ENCODE results near the gene SEMA3B. TPM values are rescaled to one million over a fixed set of nuclear protein-coding genes. Genes with fewer than 3 reads are reported as not detected.
"Not testable (repeated sequence)": the region's sequence is repeated elsewhere in the genome, so short reads cannot be mapped to it uniquely, and the experiment has no call there.

Gene SEMA3B
- total and polyA plus RNA-seq, 12 donors, result 6.0 to 496 (median 224) TPM

DNA sequence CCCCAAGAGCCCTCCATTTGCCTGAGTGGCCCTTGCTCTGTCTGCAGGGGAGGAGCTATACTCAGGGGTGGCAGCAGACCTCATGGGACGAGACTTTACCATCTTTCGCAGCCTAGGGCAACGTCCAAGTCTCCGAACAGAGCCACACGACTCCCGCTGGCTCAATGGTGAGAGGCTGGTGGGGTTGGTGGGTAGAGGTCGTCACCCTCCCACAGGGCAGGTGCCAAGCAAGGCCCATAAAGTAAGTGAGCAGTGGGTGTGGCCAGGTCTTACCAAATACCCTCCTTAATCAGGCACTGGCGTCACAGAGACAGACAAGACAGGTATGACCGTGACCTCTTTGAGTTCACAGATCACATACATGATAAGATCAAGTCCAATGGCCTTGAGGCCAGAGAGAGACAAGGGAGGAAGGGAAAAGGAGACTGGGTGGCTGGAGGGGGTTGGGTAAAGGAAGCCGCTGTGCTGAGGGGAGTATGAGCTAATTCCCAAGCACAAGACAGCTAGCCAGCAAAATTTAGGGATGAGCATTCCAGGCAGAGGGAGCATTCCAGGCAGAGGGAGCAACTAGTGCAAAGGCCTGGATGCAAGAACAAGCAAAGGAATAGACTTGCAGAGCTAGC is 2.5 kb downstream of the SEMA3B start:
- Histone ChIP-seq H3K27ac (peak overlapping the region; percentile 70 to 97 (median 89)), H3K27me3 (peaks cover 4% of the 10 kb centered on the region), H3K4me3 (peak overlapping the region in 1 of 4 donors; percentile 37), H3K36me3 (replicated peaks in 1 of 2) (peaks cover 0 to 25% of the 10 kb centered on the region in 2 donors), H3K4me1 (replicated peaks in 1 of 2) (peaks cover 45 to 52% of the 10 kb centered on the region in 2 donors), H3K9me3 (replicated peaks in 1 of 3) (no peaks in the 10 kb centered on the region)
- 36 to 55% (median 47%) methylated on average over 8 to 10 of the region's 10 CpGs for WGBS, 4 donors
- TF ChIP-seq, protein P1, sequence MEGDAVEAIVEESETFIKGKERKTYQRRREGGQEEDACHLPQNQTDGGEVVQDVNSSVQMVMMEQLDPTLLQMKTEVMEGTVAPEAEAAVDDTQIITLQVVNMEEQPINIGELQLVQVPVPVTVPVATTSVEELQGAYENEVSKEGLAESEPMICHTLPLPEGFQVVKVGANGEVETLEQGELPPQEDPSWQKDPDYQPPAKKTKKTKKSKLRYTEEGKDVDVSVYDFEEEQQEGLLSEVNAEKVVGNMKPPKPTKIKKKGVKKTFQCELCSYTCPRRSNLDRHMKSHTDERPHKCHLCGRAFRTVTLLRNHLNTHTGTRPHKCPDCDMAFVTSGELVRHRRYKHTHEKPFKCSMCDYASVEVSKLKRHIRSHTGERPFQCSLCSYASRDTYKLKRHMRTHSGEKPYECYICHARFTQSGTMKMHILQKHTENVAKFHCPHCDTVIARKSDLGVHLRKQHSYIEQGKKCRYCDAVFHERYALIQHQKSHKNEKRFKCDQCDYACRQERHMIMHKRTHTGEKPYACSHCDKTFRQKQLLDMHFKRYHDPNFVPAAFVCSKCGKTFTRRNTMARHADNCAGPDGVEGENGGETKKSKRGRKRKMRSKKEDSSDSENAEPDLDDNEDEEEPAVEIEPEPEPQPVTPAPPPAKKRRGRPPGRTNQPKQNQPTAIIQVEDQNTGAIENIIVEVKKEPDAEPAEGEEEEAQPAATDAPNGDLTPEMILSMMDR (IDR thresholded peaks at IDR 0.05), result no peak
- peak in 1 of 2 donors; percentile 11 for TF ChIP-seq POLR2A (IDR thresholded peaks at IDR 0.05)
- peak in 6 of 7 donors; percentile 69 to 95 (median 82) for DNase-seq
- intact Hi-C loops (cut with DNase I), result loop anchor here (5.0 to 10.0 kb wide), 4 partner anchors 39 to 147 kb away; partner anchors contain the start of gene HYAL2 (in 1 of the 2)

DNA sequence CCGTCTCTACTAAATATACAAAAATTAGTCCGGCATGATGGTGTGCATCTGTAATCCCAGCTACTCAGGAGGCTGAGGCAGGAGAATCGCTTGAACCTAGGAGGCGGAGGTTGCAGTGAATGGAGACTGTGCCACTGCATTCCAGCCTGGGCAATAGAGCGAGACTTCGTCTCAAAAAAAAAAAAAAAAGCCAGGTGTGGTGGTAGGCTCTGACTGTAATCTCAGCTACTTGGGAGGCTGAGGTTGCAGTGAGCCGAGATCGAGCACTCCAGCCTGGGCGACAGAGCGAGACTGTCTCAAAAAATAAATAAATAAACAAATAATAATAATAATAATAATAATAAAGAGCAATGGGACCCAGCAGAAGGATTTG is 3.6 kb downstream of the SEMA3B start:
- intact Hi-C loops (cut with DNase I), result loop anchor here (5.0 to 10.0 kb wide), 4 partner anchors 40 to 148 kb away; partner anchors contain the start of gene HYAL2 (in 1 of the 2)
- 61 to 65% (median 63%) methylated on average over 10 of the region's 10 CpGs for WGBS, 4 donors
- not testable (repeated sequence) for H3K9me3 ChIP-seq (replicated peaks in 1 of 3); DNase-seq; H3K27me3 ChIP-seq; H3K4me3 ChIP-seq
- H3K36me3 ChIP-seq (replicated peaks in 1 of 2), result peaks cover 0 to 30% of the 10 kb centered on the region in 2 donors
- peaks cover 45 to 48% of the 10 kb centered on the region in 2 donors for H3K4me1 ChIP-seq (replicated peaks in 1 of 2)
- H3K27ac ChIP-seq, result peak overlapping the region in 3 of 5 donors; percentile 19 to 39 (median 32)

DNA sequence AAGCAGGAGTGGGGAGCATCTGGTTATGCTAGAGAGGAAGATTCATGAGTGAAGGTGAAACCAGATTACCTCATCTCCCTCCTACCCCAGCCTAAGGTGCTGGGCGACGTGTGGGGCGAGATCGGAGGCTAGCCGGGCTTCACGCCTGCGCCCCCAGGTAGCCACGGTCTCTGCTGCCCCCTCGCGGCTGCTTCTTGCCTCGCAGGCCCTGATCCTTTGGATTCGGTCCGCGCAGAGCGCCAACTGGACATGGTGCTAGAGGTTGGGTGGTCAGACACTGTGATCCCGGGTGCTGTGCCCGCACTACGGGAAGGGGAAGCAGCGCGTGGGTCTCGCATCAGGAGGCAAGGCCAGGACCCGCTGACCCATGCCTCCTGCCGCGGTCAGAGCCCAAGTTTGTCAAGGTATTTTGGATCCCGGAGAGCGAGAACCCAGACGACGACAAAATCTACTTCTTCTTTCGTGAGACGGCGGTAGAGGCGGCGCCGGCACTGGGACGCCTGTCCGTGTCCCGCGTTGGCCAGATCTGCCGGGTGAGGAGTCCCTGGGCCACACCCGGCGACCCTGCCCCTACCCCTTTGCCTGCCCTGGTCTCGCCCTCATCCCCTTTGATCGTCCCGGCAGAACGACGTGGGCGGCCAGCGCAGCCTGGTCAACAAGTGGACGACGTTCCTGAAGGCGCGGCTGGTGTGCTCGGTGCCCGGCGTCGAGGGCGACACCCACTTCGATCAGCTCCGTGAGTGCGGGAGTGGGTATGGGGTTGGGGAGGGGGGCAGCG is 4.2 kb downstream of the SEMA3B start:
- Histone ChIP-seq H3K4me3 (peak overlapping the region in 1 of 4 donors; percentile 30), H3K27me3 (peaks cover 4% of the 10 kb centered on the region), H3K36me3 (replicated peaks in 1 of 2) (peaks cover 0 to 33% of the 10 kb centered on the region in 2 donors), H3K9me3 (replicated peaks in 1 of 3) (no peaks in the 10 kb centered on the region), H3K27ac (peak overlapping the region in 3 of 5 donors; percentile 19 to 43 (median 39)), H3K4me1 (replicated peaks in 1 of 2) (peaks cover 45 to 48% of the 10 kb centered on the region in 2 donors)
- intact Hi-C loops (cut with DNase I), result loop anchor here (5.0 to 10.0 kb wide), 4 partner anchors 41 to 148 kb away; partner anchors contain the start of gene HYAL2 (in 1 of the 2)
- TF ChIP-seq, protein P1 (IDR thresholded peaks at IDR 0.05), result peak; percentile 97 to 99 (median 98)
- TF ChIP-seq POLR2A (IDR thresholded peaks at IDR 0.05), result peak in 1 of 2 donors; percentile 9
- 0 to 11% (median 2%) methylated on average over 4 to 61 of the region's 61 CpGs for WGBS, 4 donors
- DNase-seq, result peak; percentile 70 to 92 (median 87)

DNA sequence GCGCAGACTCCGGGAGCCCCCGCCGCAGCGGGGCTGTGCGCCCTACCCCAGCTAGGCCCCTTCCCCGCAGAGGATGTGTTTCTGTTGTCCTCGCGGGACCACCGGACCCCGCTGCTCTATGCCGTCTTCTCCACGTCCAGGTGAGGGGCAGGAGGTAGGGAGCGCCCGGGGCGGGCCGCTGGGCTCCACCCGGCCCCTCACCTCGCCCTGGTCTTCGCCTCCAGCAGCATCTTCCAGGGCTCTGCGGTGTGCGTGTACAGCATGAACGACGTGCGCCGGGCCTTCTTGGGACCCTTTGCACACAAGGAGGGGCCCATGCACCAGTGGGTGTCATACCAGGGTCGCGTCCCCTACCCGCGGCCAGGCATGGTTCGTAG is 4.7 kb downstream of the SEMA3B start:
- Histone ChIP-seq H3K27me3 (peaks cover 4% of the 10 kb centered on the region), H3K9me3 (replicated peaks in 1 of 3) (no peaks in the 10 kb centered on the region), H3K4me3 (no peak overlapping the region), H3K36me3 (replicated peaks in 1 of 2) (peaks cover 0 to 33% of the 10 kb centered on the region in 2 donors), H3K27ac (peak overlapping the region in 2 of 5 donors; percentile 47), H3K4me1 (replicated peaks in 1 of 2) (peaks cover 39 to 43% of the 10 kb centered on the region in 2 donors)
- intact Hi-C loops (cut with DNase I), result loop anchor here (5.0 to 10.0 kb wide), 4 partner anchors 41 to 149 kb away; partner anchors contain the start of gene HYAL2 (in 1 of the 2)
- DNase-seq, result no peak
- TF ChIP-seq, protein P1 (IDR thresholded peaks at IDR 0.05), result no peak
- TF ChIP-seq POLR2A (IDR thresholded peaks at IDR 0.05), result no peak
- WGBS, 4 donors, result 31 to 77% (median 52%) methylated on average over 5 to 31 of the region's 31 CpGs
